22Rv1 (cell line): ENCODE results near the gene DGKK.

Experiments used
- CTCF ChIP-seq: fragments of 450-650 bp; IDR thresholded peaks from 2 replicates; pipeline ENCODE4 v1.5.1; 2017; ENCODE audit warnings: mild to moderate bottlenecking
- ZFX ChIP-seq: fragments of 450-650 bp; IDR thresholded peaks from 2 replicates; pipeline ENCODE4 v1.6.1; 2017; ENCODE audit warnings: antibody characterized with exemption, borderline replicate concordance

GRCh38 chrX:50492720-50493119 lies 22.1 kb upstream of the DGKK start:
- no peak for TF ChIP-seq CTCF
- TF ChIP-seq ZFX = no peak
